SK-N-SH (cell line): Measurements from ENCODE around the gene EGFL8. TPM values are rescaled to one million over a fixed set of nuclear protein-coding genes. Genes with fewer than 3 reads are reported as not detected.

Experiments
- CTCF ChIA-PET: fragments of 300-600, 350-600 bp; formaldehyde crosslinking; extraction: SDS; loops from one replicate; lab custom pipeline; 2021; lab: Yijun Ruan, JAX
- POLR2A ChIA-PET: fragments of 350-600 bp; sonication (Branson Sonifier 250); formaldehyde crosslinking; extraction: SDS; loops from one replicate; lab custom pipeline; 2020; ENCODE audit warnings: antibody characterized with exemption, inconsistent platforms; lab: Yijun Ruan, JAX
- DNase-seq: peaks from one replicate; pipeline ENCODE4 v3.0.0; 2012
- H2AFZ ChIP-seq: fragments of 200-600 bp; sonication (generic); 2 replicates; pipeline ENCODE4 v1.8.1; 2016; ENCODE audit warnings: antibody characterized with exemption, mild to moderate bottlenecking, low read depth
- H3F3A ChIP-seq: fragments of 200-600 bp; sonication (generic); replicated peaks from 2 replicates; pipeline ENCODE3; 2016; ENCODE audit warnings: antibody characterized with exemption, mild to moderate bottlenecking; ENCODE audit not compliant: insufficient read depth
- H3K27ac ChIP-seq, 2 experiments: fragments of 200-500 bp in 1 of 2; fragments of 200-600 bp in 1 of 2; sonication (Bioruptor generic) in 1 of 2; sonication (generic), shearing (Covaris generic) in 1 of 2; 2 replicates each; pipeline versions ENCODE4 v1.5.1 to v1.6.1; 2014 to 2016; ENCODE audit warnings: low read depth in 2 of 2, inconsistent platforms in 1 of 2, low read length in 1 of 2, mild to moderate bottlenecking in 1 of 2, mixed read lengths in 1 of 2
- H3K27me3 ChIP-seq: fragments of 200-600 bp; sonication (generic), shearing (Covaris generic); 2 replicates; pipeline ENCODE4 v1.6.1; 2016; ENCODE audit warnings: mixed run types; ENCODE audit not compliant: insufficient read depth
- H3K36me3 ChIP-seq, 2 experiments: fragments of 200-500 bp in 1 of 2; fragments of 200-600 bp in 1 of 2; sonication (Bioruptor generic) in 1 of 2; sonication (generic) in 1 of 2; replicated peaks in 1 of 2; 2 replicates each; pipeline versions ENCODE3 to v1.5.1; 2014 to 2016; ENCODE audit warnings: low read length in 1 of 2, mild to moderate bottlenecking in 1 of 2; ENCODE audit not compliant: insufficient read depth in 2 of 2, control insufficient read depth in 1 of 2
- H3K4me1 ChIP-seq, 2 experiments: fragments of 200-500 bp in 1 of 2; fragments of 200-600 bp in 1 of 2; sonication (Bioruptor generic) in 1 of 2; sonication (generic), shearing (Covaris generic) in 1 of 2; 2 replicates each; pipeline versions ENCODE4 v1.5.1 to v1.6.1; 2014 to 2016; ENCODE audit warnings: low read depth in 1 of 2, low read length in 1 of 2, mixed run types in 1 of 2; ENCODE audit not compliant: insufficient read depth in 2 of 2, control insufficient read depth in 1 of 2
- H3K4me2 ChIP-seq: fragments of 200-600 bp; sonication (generic), shearing (Covaris generic); 2 replicates; pipeline ENCODE4 v1.6.1; 2017; ENCODE audit warnings: mixed run types
- H3K4me3 ChIP-seq, 2 experiments: fragments of 200-500 bp in 1 of 2; fragments of 200-600 bp in 1 of 2; sonication (Bioruptor generic) in 1 of 2; sonication (generic), shearing (Covaris generic) in 1 of 2; 2 replicates each; pipeline versions ENCODE4 v1.5.1 to v1.8.1; 2014 to 2016; ENCODE audit warnings: low read depth in 2 of 2, inconsistent platforms in 1 of 2, low read length in 1 of 2, mild to moderate bottlenecking in 1 of 2, mixed read lengths in 1 of 2, moderate library complexity in 1 of 2
- H3K79me2 ChIP-seq: fragments of 200-600 bp; sonication (generic); 2 replicates; pipeline ENCODE4 v1.8.1; 2017; ENCODE audit warnings: mild to moderate bottlenecking; ENCODE audit not compliant: insufficient read depth
- H3K9ac ChIP-seq: fragments of 200-600 bp; sonication (generic); 2 replicates; pipeline ENCODE4 v1.6.1; 2017; ENCODE audit warnings: mixed run types
- H3K9me2 ChIP-seq: fragments of 200-600 bp; sonication (generic); 2 replicates; pipeline ENCODE4 v1.6.1; 2017; ENCODE audit warnings: mixed run types
- H3K9me3 ChIP-seq: fragments of 200-600 bp; sonication (generic); 2 replicates; pipeline ENCODE4 v1.6.1; 2017; ENCODE audit warnings: mixed run types, mild to moderate bottlenecking, moderate library complexity
- H4K20me1 ChIP-seq: fragments of 200-600 bp; sonication (generic); 2 replicates; pipeline ENCODE4 v1.6.1; 2017; ENCODE audit warnings: mild to moderate bottlenecking, mixed run types; ENCODE audit not compliant: insufficient read depth
- CTCF ChIP-seq: fragments of 200-600 bp; sonication (generic); IDR thresholded peaks from 2 replicates; pipeline ENCODE4 v1.6.1; 2017; ENCODE audit warnings: antibody characterized with exemption, mild to moderate bottlenecking, moderate library complexity
- EZH2phosphoT487 ChIP-seq: fragments of 200-600 bp; sonication (generic); IDR thresholded peaks from 2 replicates; pipeline ENCODE4 v1.6.1; 2017; ENCODE audit warnings: low read depth, mixed run types, mild to moderate bottlenecking, antibody characterized with exemption, moderate library complexity, borderline replicate concordance
- FOSL2 ChIP-seq: IDR thresholded peaks from 2 replicates; pipeline ENCODE4 v1.4.0; 2012; ENCODE audit warnings: low read depth, mild to moderate bottlenecking, moderate library complexity, borderline replicate concordance
- FOXM1 ChIP-seq: IDR thresholded peaks from 2 replicates; pipeline ENCODE4 v1.4.0; 2012; ENCODE audit warnings: low read depth, mild to moderate bottlenecking
- MAX ChIP-seq: IDR thresholded peaks from 2 replicates; pipeline ENCODE4 v1.4.0; 2012; ENCODE audit warnings: low read depth
- MEF2A ChIP-seq: IDR thresholded peaks from 2 replicates; pipeline ENCODE4 v1.4.0; 2012; ENCODE audit warnings: low read depth, borderline replicate concordance
- NFIC ChIP-seq: IDR thresholded peaks from 2 replicates; pipeline ENCODE4 v1.4.0; 2012; ENCODE audit warnings: borderline replicate concordance
- NRF1 ChIP-seq: IDR thresholded peaks from 2 replicates; pipeline ENCODE4 v1.6.1; 2012; ENCODE audit warnings: low read depth, mild to moderate bottlenecking, low read length
- POLR2AphosphoS5 ChIP-seq: IDR thresholded peaks from 2 replicates; pipeline ENCODE4 v1.6.1; 2012; ENCODE audit warnings: low read depth, low read length
- RXRA ChIP-seq: IDR thresholded peaks from 2 replicates; pipeline ENCODE4 v1.4.0; 2012; ENCODE audit warnings: low read depth, mild to moderate bottlenecking, borderline replicate concordance
- SIN3A ChIP-seq: IDR thresholded peaks from 2 replicates; pipeline ENCODE4 v1.6.1; 2012; ENCODE audit warnings: low read depth, mild to moderate bottlenecking, low read length, moderate library complexity, borderline replicate concordance
- SMC3 ChIP-seq: IDR thresholded peaks from 2 replicates; pipeline ENCODE4 v1.6.1; 2012; ENCODE audit warnings: low read depth, low read length, improper control_type of control experiment
- TAF1 ChIP-seq: IDR thresholded peaks from 2 replicates; pipeline ENCODE4 v1.6.1; 2012; ENCODE audit warnings: low read depth, mild to moderate bottlenecking, low read length, moderate library complexity, borderline replicate concordance
- USF2 ChIP-seq: fragments of 150-350 bp; IDR thresholded peaks from 2 replicates; pipeline ENCODE4 v1.6.1; 2017; ENCODE audit warnings: antibody characterized with exemption, low read length, low read depth, borderline replicate concordance
- YY1 ChIP-seq: IDR thresholded peaks from 2 replicates; pipeline ENCODE4 v1.4.0; 2012; ENCODE audit warnings: low read depth, mild to moderate bottlenecking
- WGBS: methylation state at CpG from one replicate; pipeline ENCODE4 v1.1.6; 2017; ENCODE audit warnings: low lambda C conversion rate; 5-methylcytosine and 5-hydroxymethylcytosine counted together
- polyA plus RNA-seq, 3 experiments: library from polyadenylated mRNA; depleted of rRNA; stranded (reverse); fragments of >200 nt; gene quantifications; 2 replicates each; pipeline ENCODE4 v1.2.3, GENCODE V29; 2012

The EGFL8 gene
- polyA plus RNA-seq, 1 of the 3 experiments (the other 2 are of a cell fraction) = 7.7 TPM

GRCh38 chr6:32189742-32190053, 25.3 kb downstream of the EGFL8 start:
- ChIA-PET CTCF (interaction anchor here (0.6 to 2.2 kb wide), 5 partner anchors 8 to 643 kb away, joined by 3 to 7 read pairs (median 3); partner anchors contain the start of genes ATP6V1G2 and EHMT2), POLR2A (interaction anchor here (3.1 kb wide), 1 partner anchor 12 kb away, joined by 22 read pairs; the partner anchor contains the start of gene RNF5)
- TF ChIP-seq FOSL2 = no peak
- TF ChIP-seq TAF1 = no peak
- no peak for TF ChIP-seq NFIC
- TF ChIP-seq MAX = no peak
- no peak for TF ChIP-seq EZH2phosphoT487
- no peak for TF ChIP-seq MEF2A
- TF ChIP-seq FOXM1 = no peak
- no peak for TF ChIP-seq SIN3A
- TF ChIP-seq SMC3 = no peak
- no peak for TF ChIP-seq USF2
- TF ChIP-seq POLR2AphosphoS5 = no peak
- TF ChIP-seq RXRA = no peak
- TF ChIP-seq NRF1 = no peak
- no peak for TF ChIP-seq CTCF
- TF ChIP-seq YY1 = no peak
- H3K36me3 ChIP-seq = peaks cover 8 to 17% of the 10 kb centered on the region in 2 experiments
- H2AFZ ChIP-seq = no peak overlapping the region
- no peaks in the 10 kb centered on the region for H3K9me2 ChIP-seq
- DNase-seq = peak; percentile 58
- peaks cover 25% of the 10 kb centered on the region for H3F3A ChIP-seq
- H3K4me1 ChIP-seq = peaks cover 0 to 21% of the 10 kb centered on the region in 2 experiments; a peak in 1 of 4 replicates
- H3K79me2 ChIP-seq = peaks cover 21% of the 10 kb centered on the region
- H4K20me1 ChIP-seq = no peaks in the 10 kb centered on the region
- peak overlapping the region; percentile 78 for H3K9ac ChIP-seq
- 0% methylated on average over 5 of the region's 23 CpGs for WGBS
- peak overlapping the region; percentile 60 to 81 for H3K4me3 ChIP-seq
- peak overlapping the region; percentile 92 for H3K4me2 ChIP-seq
- H3K27ac ChIP-seq = peak overlapping the region; percentile 77 to 81
- no peaks in the 10 kb centered on the region for H3K27me3 ChIP-seq
- no peaks in the 10 kb centered on the region for H3K9me3 ChIP-seq
